HG03571 (cell line): ENCODE measurements around the gene ERP27.

Experiments
- ATAC-seq: cut with Tn5 transposase; IDR thresholded peaks from one replicate; pipeline ENCODE4 v1.9.1; 2021; ENCODE audit not compliant: unreplicated experiment

ERP27 gene

DNA sequence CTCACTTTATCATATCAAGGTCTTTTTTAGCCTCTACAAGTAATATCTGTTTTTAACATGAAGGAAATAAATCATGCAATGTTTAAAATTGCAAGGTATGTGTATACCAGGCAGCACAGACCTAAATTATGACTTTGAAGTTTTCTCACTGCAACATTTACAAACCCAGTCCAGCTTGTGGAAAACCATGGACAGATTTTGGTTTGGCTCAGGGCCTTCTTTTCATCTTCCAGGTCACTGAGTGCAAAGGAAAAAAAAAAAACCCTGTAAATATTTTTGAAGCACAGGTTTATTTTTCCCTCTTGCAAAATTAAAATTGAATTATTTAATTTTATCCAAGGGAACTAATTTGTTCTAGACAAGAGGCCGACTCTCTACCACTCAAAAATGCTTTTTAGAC lies 66.5 kb downstream of the ERP27 start:
- ATAC-seq: no peak

DNA sequence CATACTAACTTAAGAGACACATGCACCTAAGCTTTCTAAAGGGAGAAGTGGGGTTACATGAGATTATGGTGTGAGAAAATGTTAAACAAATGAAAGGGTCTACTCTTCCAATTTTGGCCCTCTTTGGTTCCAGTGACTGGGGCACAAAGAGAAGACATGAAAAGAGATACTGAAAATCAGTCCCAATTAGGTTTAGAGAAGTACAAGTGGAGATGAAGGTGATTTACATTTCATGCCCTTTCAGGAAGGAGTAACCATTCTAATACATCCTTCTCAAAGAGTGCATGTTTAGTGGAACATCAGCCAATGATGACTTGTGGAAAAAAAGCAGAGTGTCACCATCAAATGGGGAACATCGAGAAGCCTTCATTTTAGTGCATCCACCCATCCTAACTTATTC lies 67.1 kb downstream of the ERP27 start:
- no peak for ATAC-seq

DNA sequence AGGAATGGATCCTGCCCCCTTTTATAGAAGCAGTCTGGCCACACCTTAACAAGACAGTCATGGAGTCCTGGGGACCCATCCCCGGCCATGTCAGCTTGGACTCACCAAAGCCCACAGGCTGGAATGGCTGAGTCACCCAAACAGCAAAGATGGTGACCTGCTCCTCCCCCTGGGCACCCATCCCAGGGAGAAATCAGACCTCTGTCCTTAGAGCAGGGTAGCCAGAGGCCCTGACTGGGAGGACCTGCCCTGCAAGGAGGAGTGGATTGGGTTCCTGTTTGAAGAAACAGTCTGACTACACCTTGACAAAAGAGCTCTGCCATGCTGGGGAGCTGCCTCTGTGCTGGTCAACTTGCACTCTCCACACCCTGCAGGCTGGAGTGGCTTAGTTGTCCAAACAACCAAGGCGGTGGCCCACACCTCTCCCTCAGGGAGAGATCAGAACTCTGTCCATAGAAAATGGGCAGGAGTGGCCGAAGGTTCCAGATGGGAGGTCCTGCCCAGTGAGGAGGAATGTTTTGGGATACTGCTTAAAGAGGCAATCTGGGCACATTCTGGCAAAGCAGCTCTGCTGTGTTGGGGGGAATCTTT lies 69.3 kb downstream of the ERP27 start:
- no peak for ATAC-seq
